GM06990 (cell line): ENCODE measurements around the gene MTERF2.

Source experiments
- DNase-seq: peaks from one replicate; pipeline ENCODE4 v3.0.0-alpha.2; 2011; ENCODE audit not compliant: insufficient read length; ENCODE audit errors: extremely low read depth
- H3K27me3 ChIP-seq: replicated peaks from 2 replicates; pipeline ENCODE4 v1.6.0; 2011; ENCODE audit warnings: low read length; ENCODE audit not compliant: control insufficient read depth, insufficient read depth
- H3K36me3 ChIP-seq: 2 replicates; pipeline ENCODE4 v1.5.1; 2011; ENCODE audit warnings: low read length; ENCODE audit not compliant: control insufficient read depth, insufficient read depth
- H3K4me3 ChIP-seq: replicated peaks from 2 replicates; pipeline ENCODE4 v1.5.1; 2011; ENCODE audit warnings: low read depth, mild to moderate bottlenecking, control low read depth, low read length
- TF ChIP-seq, protein P1 (sequence below): IDR thresholded peaks from 2 replicates; pipeline ENCODE4 v1.5.1; 2011; ENCODE audit warnings: low read length, control low read depth, mild to moderate bottlenecking, inconsistent platforms; ENCODE audit not compliant: insufficient read depth, poor library complexity, severe bottlenecking

MTERF2 gene

GRCh38 chr12:106978035-106978800 lies 8.7 kb downstream of the MTERF2 start:
- Histone ChIP-seq H3K4me3 (no peak overlapping the region), H3K27me3 (no peaks in the 10 kb centered on the region), H3K36me3 (no peaks in the 10 kb centered on the region; the same call in 1 of the 2 replicates)
- DNase-seq, result no peak
- TF ChIP-seq, protein P1, sequence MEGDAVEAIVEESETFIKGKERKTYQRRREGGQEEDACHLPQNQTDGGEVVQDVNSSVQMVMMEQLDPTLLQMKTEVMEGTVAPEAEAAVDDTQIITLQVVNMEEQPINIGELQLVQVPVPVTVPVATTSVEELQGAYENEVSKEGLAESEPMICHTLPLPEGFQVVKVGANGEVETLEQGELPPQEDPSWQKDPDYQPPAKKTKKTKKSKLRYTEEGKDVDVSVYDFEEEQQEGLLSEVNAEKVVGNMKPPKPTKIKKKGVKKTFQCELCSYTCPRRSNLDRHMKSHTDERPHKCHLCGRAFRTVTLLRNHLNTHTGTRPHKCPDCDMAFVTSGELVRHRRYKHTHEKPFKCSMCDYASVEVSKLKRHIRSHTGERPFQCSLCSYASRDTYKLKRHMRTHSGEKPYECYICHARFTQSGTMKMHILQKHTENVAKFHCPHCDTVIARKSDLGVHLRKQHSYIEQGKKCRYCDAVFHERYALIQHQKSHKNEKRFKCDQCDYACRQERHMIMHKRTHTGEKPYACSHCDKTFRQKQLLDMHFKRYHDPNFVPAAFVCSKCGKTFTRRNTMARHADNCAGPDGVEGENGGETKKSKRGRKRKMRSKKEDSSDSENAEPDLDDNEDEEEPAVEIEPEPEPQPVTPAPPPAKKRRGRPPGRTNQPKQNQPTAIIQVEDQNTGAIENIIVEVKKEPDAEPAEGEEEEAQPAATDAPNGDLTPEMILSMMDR, result no peak

DNA sequence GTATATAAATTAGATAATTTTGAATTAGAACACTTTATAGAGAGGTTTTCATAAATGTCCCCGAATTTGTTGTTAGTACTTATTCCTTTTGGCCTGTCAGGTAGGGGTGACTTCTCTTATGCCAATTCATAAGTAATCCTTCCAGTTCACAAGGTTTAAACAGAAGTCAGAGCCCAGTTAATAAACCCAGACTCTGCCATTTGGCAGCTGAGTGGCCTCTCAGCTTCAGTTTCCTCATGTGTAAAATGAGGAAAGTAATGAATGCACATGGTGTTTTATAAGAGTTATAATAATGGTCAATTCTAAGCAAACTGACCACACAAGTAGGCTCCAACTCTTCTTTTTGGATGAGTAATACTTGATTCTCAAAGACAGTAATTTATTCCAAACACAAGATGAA lies 10.3 kb downstream of the MTERF2 start:
- DNase-seq, result no peak
- Histone ChIP-seq H3K36me3 (no peaks in the 10 kb centered on the region; the same call in 1 of the 2 replicates), H3K4me3 (no peak overlapping the region), H3K27me3 (no peaks in the 10 kb centered on the region)
- TF ChIP-seq, protein P1, result no peak

- TF ChIP-seq, protein P1, result no peak
- peaks cover 2% of the 10 kb centered on the region for H3K36me3 ChIP-seq
- no peaks in the 10 kb centered on the region for H3K27me3 ChIP-seq
- H3K4me3 ChIP-seq, result no peak overlapping the region
- DNase-seq, result no peak
Measured at GRCh38 chr12:106975993-106976658, 10.8 kb downstream of the MTERF2 start.

DNA sequence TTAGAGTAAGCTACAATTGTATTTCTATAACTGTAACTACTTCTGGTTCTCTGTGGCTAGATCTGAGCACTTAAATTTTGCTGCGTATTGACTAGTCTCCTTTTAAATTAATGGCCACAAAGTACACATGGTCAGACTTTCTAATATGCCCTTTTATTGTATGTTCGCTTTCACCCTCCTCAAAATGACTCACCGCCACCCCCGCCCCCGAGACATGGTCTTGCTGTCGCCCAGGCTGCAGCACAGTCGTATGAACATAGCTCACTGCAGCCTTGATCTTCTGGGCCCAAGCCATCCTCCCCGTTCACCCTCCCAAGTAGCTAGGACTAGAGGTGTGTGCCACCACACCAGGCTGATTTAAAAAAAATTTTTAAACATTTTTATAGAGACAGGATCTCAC lies 11.8 kb downstream of the MTERF2 start:
- H3K27me3 ChIP-seq, result no peaks in the 10 kb centered on the region
- no peak for DNase-seq
- peaks cover 4% of the 10 kb centered on the region for H3K36me3 ChIP-seq
- H3K4me3 ChIP-seq, result no peak overlapping the region
- TF ChIP-seq, protein P1, result no peak

- H3K4me3 ChIP-seq, result no peak overlapping the region
- no peaks in the 10 kb centered on the region for H3K27me3 ChIP-seq
- TF ChIP-seq, protein P1, result no peak
- no peak for DNase-seq
- peaks cover 4% of the 10 kb centered on the region for H3K36me3 ChIP-seq
Measured at GRCh38 chr12:106974511-106974910, 12.4 kb downstream of the MTERF2 start.
